ENCODE results near the gene RRAS2.
"Not testable (repeated sequence)": the region's sequence is repeated elsewhere in the genome, so short reads cannot be mapped to it uniquely, and the experiment has no call there.

The RRAS2 gene

GRCh38 chr11:14371249-14371648 lies 12.3 kb upstream of the RRAS2 start:
- DNase-seq (ENCODE audit: low read depth): no peak

- DNase-seq (ENCODE audit: low read depth): no peak
Observed at GRCh38 chr11:14370496-14370895, 11.5 kb upstream of the RRAS2 start.

GRCh38 chr11:14369598-14369997 lies 10.6 kb upstream of the RRAS2 start:
- DNase-seq (ENCODE audit: low read depth): no peak

- no peak for DNase-seq (ENCODE audit: low read depth)
Observed at GRCh38 chr11:14366936-14367335, 8.0 kb upstream of the RRAS2 start.

GRCh38 chr11:14364322-14364721 lies 5.3 kb upstream of the RRAS2 start:
- DNase-seq (ENCODE audit: low read depth): no peak

GRCh38 chr11:14362611-14363010 lies 3.6 kb upstream of the RRAS2 start:
- DNase-seq (ENCODE audit: low read depth): no peak

GRCh38 chr11:14361951-14362350 lies 3.0 kb upstream of the RRAS2 start:
- no peak for DNase-seq (ENCODE audit: low read depth)

GRCh38 chr11:14360976-14361375 lies 2.0 kb upstream of the RRAS2 start:
- no peak for DNase-seq (ENCODE audit: low read depth)

GRCh38 chr11:14359501-14360031 lies 583 bp upstream of the RRAS2 start:
- DNase-seq (ENCODE audit: low read depth): no peak

- DNase-seq (ENCODE audit: low read depth): no peak
Observed at GRCh38 chr11:14357881-14358728, 878 bp downstream of the RRAS2 start.

- no peak for DNase-seq (ENCODE audit: low read depth)
Observed at GRCh38 chr11:14356342-14356741, 2.6 kb downstream of the RRAS2 start.

GRCh38 chr11:14354604-14355003 lies 4.4 kb downstream of the RRAS2 start:
- DNase-seq (ENCODE audit: low read depth): not testable (repeated sequence)

- DNase-seq (ENCODE audit: low read depth): no peak
Observed at GRCh38 chr11:14350716-14351238, 8.2 kb downstream of the RRAS2 start.

- no peak for DNase-seq (ENCODE audit: low read depth)
Observed at GRCh38 chr11:14350215-14350614, 8.8 kb downstream of the RRAS2 start.

- DNase-seq (ENCODE audit: low read depth): no peak
Observed at GRCh38 chr11:14347991-14348390, 11.0 kb downstream of the RRAS2 start.

GRCh38 chr11:14347494-14347893 lies 11.5 kb downstream of the RRAS2 start:
- no peak for DNase-seq (ENCODE audit: low read depth)

- no peak for DNase-seq (ENCODE audit: low read depth)
Observed at GRCh38 chr11:14346303-14346955, 12.6 kb downstream of the RRAS2 start.

- DNase-seq (ENCODE audit: low read depth): no peak
Observed at GRCh38 chr11:14345668-14346067, 13.3 kb downstream of the RRAS2 start.

- not testable (repeated sequence) for DNase-seq (ENCODE audit: low read depth)
Observed at GRCh38 chr11:14345016-14345415, 14.0 kb downstream of the RRAS2 start.

- no peak for DNase-seq (ENCODE audit: low read depth)
Observed at GRCh38 chr11:14342906-14343305, 16.1 kb downstream of the RRAS2 start.

- DNase-seq (ENCODE audit: low read depth): no peak
Observed at GRCh38 chr11:14341968-14342367, 17.0 kb downstream of the RRAS2 start.

GRCh38 chr11:14340721-14341120 lies 18.3 kb downstream of the RRAS2 start:
- DNase-seq (ENCODE audit: low read depth): no peak

GRCh38 chr11:14339356-14339755 lies 19.6 kb downstream of the RRAS2 start:
- no peak for DNase-seq (ENCODE audit: low read depth)
